HG03025 (cell line): ENCODE results near the gene CGREF1.
A peak's percentile ranks its signal among the peaks of the same experiment; 100 is the strongest.

Experiments
- ATAC-seq: cut with Tn5 transposase; IDR thresholded peaks from one replicate; pipeline ENCODE4 v1.9.1; 2021; ENCODE audit warnings: mild to moderate bottlenecking, moderate library complexity; ENCODE audit not compliant: unreplicated experiment, low FRiP score

Gene CGREF1

DNA sequence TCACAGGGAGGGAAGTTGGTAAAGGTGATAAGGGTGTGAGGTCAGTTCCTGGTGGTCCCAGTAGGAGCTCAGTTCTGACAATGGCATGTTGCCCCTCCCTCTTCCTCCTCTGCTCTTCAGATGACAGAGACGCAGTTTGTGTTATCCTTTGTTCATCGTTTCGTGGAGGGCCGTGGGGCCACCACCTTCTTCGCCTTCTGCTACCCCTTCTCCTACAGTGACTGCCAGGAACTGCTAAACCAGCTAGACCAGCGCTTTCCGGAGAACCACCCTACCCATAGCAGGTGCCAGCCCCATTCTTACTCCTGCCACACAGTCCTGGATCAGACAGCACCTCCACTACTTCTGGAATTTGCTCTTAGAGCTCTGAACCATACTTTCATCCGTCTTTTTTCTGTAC lies 65.2 kb downstream of the CGREF1 start:
- ATAC-seq: no peak

DNA sequence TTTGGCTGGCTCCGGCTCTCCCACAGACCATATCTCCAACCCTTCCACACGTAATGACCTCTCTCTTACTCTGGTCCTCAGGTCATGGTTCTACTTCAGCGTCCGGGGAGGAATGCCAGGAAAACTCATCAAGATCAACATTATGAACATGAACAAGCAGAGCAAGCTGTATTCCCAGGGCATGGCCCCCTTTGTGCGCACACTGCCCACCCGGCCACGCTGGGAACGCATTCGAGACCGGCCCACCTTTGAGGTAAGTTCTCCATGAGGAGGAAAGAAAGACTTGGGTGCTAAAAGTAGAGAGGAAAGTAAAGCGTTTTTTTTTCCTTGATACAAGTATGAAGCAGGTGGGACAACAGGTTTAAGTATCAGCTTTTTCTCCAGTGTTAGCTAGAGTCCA lies 65.6 kb downstream of the CGREF1 start:
- no peak for ATAC-seq

DNA sequence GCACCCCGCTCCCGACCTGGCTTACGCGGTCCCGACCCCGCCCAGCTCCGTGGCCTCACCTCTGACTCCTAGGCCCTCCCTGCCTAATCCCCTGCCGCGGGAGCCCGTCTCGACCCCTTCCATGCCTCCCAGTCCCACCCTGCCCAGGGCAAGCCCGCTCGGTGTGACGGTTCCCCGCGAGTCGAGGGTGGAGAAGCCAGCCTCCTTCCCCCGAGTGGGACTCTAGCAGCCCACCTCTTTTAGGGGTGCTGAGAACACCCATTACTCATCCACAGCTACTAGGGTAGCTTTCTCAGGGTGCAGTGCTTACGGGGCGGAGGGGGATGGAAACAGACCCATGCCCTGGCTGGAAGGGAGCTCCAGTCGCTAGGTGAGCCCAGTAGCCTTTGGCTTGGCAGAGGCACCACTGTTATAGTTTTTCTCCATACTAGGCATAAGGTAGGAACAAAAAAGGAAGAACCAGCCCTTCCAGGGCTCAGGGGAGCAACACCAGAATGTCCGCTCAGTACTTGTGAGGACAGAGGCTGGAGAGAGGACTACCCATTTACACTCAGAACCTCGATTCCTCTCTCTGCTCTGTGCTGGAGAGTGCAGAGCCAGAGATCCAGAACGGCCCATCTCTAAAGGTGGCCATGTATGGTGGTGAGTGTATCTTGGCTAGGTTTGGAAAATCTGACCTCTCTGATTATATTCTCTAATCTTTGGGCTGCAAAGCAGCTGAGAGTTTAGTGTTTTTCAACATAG lies 66.9 kb downstream of the CGREF1 start:
- no peak for ATAC-seq

- ATAC-seq: peak; percentile 60
Observed at GRCh38 chr2:27050996-27051901, 67.7 kb downstream of the CGREF1 start, which contains the start of gene AGBL5. AGBL5 (plus strand) TSS chr2:27051668; CDS start chr2:27052959, 1,291 bp downstream.
